ENCODE measurements around the gene EXOC8. TPM values are rescaled to one million over a fixed set of nuclear protein-coding genes. Genes with fewer than 3 reads are reported as not detected.

EXOC8 gene
- 15.9 TPM for total RNA-seq

GRCh38 chr1:231337472-231338269 is at the start of gene EXOC8:
TSS of gene EXOC8 (minus strand) at chr1:231337852. CDS start at chr1:231337745, 107 bp downstream.
- peak; percentile 98 for DNase-seq (ENCODE audit: low spot score)
- intact Hi-C loops (cut with DNase I), result no loop called here
- peak; percentile 98 for ATAC-seq

GRCh38 chr1:231386466-231386865 is 48.8 kb upstream of the EXOC8 start:
- no peak for ATAC-seq
- no peak for DNase-seq (ENCODE audit: low spot score)
- intact Hi-C loops (cut with DNase I), result no loop called here

GRCh38 chr1:231385416-231385748 is 47.7 kb upstream of the EXOC8 start:
- intact Hi-C loops (cut with DNase I), result no loop called here
- ATAC-seq (no peak), DNase-seq (ENCODE audit: low spot score) (no peak)

GRCh38 chr1:231384696-231385415 is 47.2 kb upstream of the EXOC8 start:
- no peak for ATAC-seq
- intact Hi-C loops (cut with DNase I), result no loop called here
- no peak for DNase-seq (ENCODE audit: low spot score)

- DNase-seq (ENCODE audit: low spot score) (no peak), ATAC-seq (no peak)
- intact Hi-C loops (cut with DNase I), result no loop called here
Measured at GRCh38 chr1:231383159-231383860, 45.7 kb upstream of the EXOC8 start.

- DNase-seq (ENCODE audit: low spot score) (no peak), ATAC-seq (no peak)
- intact Hi-C loops (cut with DNase I), result no loop called here
Measured at GRCh38 chr1:231382426-231382825, 44.8 kb upstream of the EXOC8 start.

GRCh38 chr1:231381729-231382128 is 44.1 kb upstream of the EXOC8 start:
- ATAC-seq (no peak), DNase-seq (ENCODE audit: low spot score) (no peak)
- intact Hi-C loops (cut with DNase I), result no loop called here

GRCh38 chr1:231376875-231377549 is 39.4 kb upstream of the EXOC8 start:
- ATAC-seq (no peak), DNase-seq (ENCODE audit: low spot score) (no peak)
- intact Hi-C loops (cut with DNase I), result no loop called here

- DNase-seq (ENCODE audit: low spot score) (no peak), ATAC-seq (no peak)
- intact Hi-C loops (cut with DNase I), result no loop called here
Measured at GRCh38 chr1:231376101-231376500, 38.4 kb upstream of the EXOC8 start.

GRCh38 chr1:231374394-231374793 is 36.7 kb upstream of the EXOC8 start:
- DNase-seq (ENCODE audit: low spot score), result no peak
- ATAC-seq, result no peak
- intact Hi-C loops (cut with DNase I), result no loop called here

GRCh38 chr1:231372501-231372900 is 34.8 kb upstream of the EXOC8 start:
- intact Hi-C loops (cut with DNase I), result no loop called here
- DNase-seq (ENCODE audit: low spot score) (no peak), ATAC-seq (no peak)

GRCh38 chr1:231369282-231369681 is 31.6 kb upstream of the EXOC8 start:
- intact Hi-C loops (cut with DNase I), result no loop called here
- DNase-seq (ENCODE audit: low spot score), result no peak
- no peak for ATAC-seq

- intact Hi-C loops (cut with DNase I), result no loop called here
- ATAC-seq (no peak), DNase-seq (ENCODE audit: low spot score) (no peak)
Measured at GRCh38 chr1:231364192-231364591, 26.5 kb upstream of the EXOC8 start.

GRCh38 chr1:231363624-231364023 is 26.0 kb upstream of the EXOC8 start:
- intact Hi-C loops (cut with DNase I), result no loop called here
- DNase-seq (ENCODE audit: low spot score), result no peak
- no peak for ATAC-seq

GRCh38 chr1:231362325-231362724 is 24.7 kb upstream of the EXOC8 start:
- ATAC-seq (no peak), DNase-seq (ENCODE audit: low spot score) (no peak)
- intact Hi-C loops (cut with DNase I), result no loop called here

- intact Hi-C loops (cut with DNase I), result loop anchor here (5.0 kb wide), 1 partner anchor 243 kb away; no protein-coding TSS in a partner anchor
- DNase-seq (ENCODE audit: low spot score), result no peak
- peak; percentile 89 for ATAC-seq
Measured at GRCh38 chr1:231359113-231359512, 21.5 kb upstream of the EXOC8 start.

- intact Hi-C loops (cut with DNase I), result loop anchor here (5.0 kb wide), 1 partner anchor 244 kb away; no protein-coding TSS in a partner anchor
Measured at GRCh38 chr1:231357831-231358354, 20.2 kb upstream of the EXOC8 start.

GRCh38 chr1:231357187-231357772 is 19.6 kb upstream of the EXOC8 start:
- DNase-seq (ENCODE audit: low spot score), result no peak
- intact Hi-C loops (cut with DNase I), result loop anchor here (5.0 kb wide), 1 partner anchor 245 kb away; no protein-coding TSS in a partner anchor
- no peak for ATAC-seq

More at GRCh38 chr1:231357831-231358354, 20.2 kb upstream of the EXOC8 start:
- DNase-seq (ENCODE audit: low spot score) (no peak), ATAC-seq (peak; percentile 85)

- ATAC-seq (no peak), DNase-seq (ENCODE audit: low spot score) (no peak)
- intact Hi-C loops (cut with DNase I), result loop anchor here (5.0 kb wide), 1 partner anchor 247 kb away; no protein-coding TSS in a partner anchor
Measured at GRCh38 chr1:231355171-231355570, 17.5 kb upstream of the EXOC8 start.

All from sciatic nerve (tissue), 2 donors.